Astrocyte of the hippocampus (primary cell): Measurements from ENCODE around the gene CRY2.
A peak's percentile ranks its signal among the peaks of the same experiment; 100 is the strongest.
"Not testable (repeated sequence)": the region's sequence is repeated elsewhere in the genome, so short reads cannot be mapped to it uniquely, and the experiment has no call there.

ENCODE experiments used
- DNase-seq: peaks from one replicate; pipeline ENCODE4 v3.0.0; 2011; ENCODE audit warnings: low read depth, low spot score

CRY2 gene

GRCh38 chr11:45899448-45900174, 52.3 kb downstream of the CRY2 start:
- peak; percentile 95 for DNase-seq

GRCh38 chr11:45900175-45900800, 53.0 kb downstream of the CRY2 start:
- peak; percentile 37 for DNase-seq

- peak; percentile 57 for DNase-seq
Measured at GRCh38 chr11:45900916-45901617, 53.8 kb downstream of the CRY2 start.

- no peak for DNase-seq
Measured at GRCh38 chr11:45901626-45902025, 54.4 kb downstream of the CRY2 start.

- no peak for DNase-seq
Measured at GRCh38 chr11:45902452-45903380, 55.4 kb downstream of the CRY2 start.

GRCh38 chr11:45904309-45904915, 57.1 kb downstream of the CRY2 start:
- no peak for DNase-seq

GRCh38 chr11:45905095-45905494, 57.8 kb downstream of the CRY2 start:
- DNase-seq = no peak

GRCh38 chr11:45905576-45905975, 58.3 kb downstream of the CRY2 start:
- DNase-seq = not testable (repeated sequence)

GRCh38 chr11:45906096-45906682, 58.9 kb downstream of the CRY2 start:
- DNase-seq = no peak

GRCh38 chr11:45906965-45907611, 59.8 kb downstream of the CRY2 start, which contains the start of gene FREY1:
FREY1 (minus strand) TSS chr11:45907271; CDS start chr11:45907245, 26 bp downstream.
- DNase-seq = no peak

GRCh38 chr11:45907911-45908370, 60.7 kb downstream of the CRY2 start:
- DNase-seq = no peak

- no peak for DNase-seq
Measured at GRCh38 chr11:45909594-45910475, 62.6 kb downstream of the CRY2 start.

GRCh38 chr11:45910623-45911022, 63.3 kb downstream of the CRY2 start:
- no peak for DNase-seq

GRCh38 chr11:45913514-45913913, 66.2 kb downstream of the CRY2 start:
- no peak for DNase-seq

GRCh38 chr11:45913942-45914635, 66.8 kb downstream of the CRY2 start:
- DNase-seq = no peak

- no peak for DNase-seq
Measured at GRCh38 chr11:45915446-45915845, 68.2 kb downstream of the CRY2 start.

GRCh38 chr11:45917286-45917622, 70.0 kb downstream of the CRY2 start:
- DNase-seq = no peak

GRCh38 chr11:45917623-45918330, 70.5 kb downstream of the CRY2 start, which contains the start of gene PEX16:
PEX16 (minus strand) TSS chr11:45917877; CDS start chr11:45917811, 66 bp downstream.
- peak; percentile 100 for DNase-seq
